DND-41 (cell line): ENCODE data around the gene CES3.

Source experiments
- EZH2 ChIP-seq: IDR thresholded peaks from 3 replicates; pipeline ENCODE4 v1.6.1; 2012; ENCODE audit warnings: borderline replicate concordance, low read depth, mild to moderate bottlenecking, moderate library complexity, low read length, inconsistent platforms; ENCODE audit not compliant: severe bottlenecking
- TF ChIP-seq, protein P1 (sequence below): IDR thresholded peaks from 2 replicates; pipeline ENCODE4 v1.5.1; 2012; ENCODE audit warnings: borderline replicate concordance, low read length, moderate library complexity, mild to moderate bottlenecking; ENCODE audit not compliant: poor library complexity, severe bottlenecking; ENCODE audit errors: extremely low read depth

- TF ChIP-seq, protein P1, sequence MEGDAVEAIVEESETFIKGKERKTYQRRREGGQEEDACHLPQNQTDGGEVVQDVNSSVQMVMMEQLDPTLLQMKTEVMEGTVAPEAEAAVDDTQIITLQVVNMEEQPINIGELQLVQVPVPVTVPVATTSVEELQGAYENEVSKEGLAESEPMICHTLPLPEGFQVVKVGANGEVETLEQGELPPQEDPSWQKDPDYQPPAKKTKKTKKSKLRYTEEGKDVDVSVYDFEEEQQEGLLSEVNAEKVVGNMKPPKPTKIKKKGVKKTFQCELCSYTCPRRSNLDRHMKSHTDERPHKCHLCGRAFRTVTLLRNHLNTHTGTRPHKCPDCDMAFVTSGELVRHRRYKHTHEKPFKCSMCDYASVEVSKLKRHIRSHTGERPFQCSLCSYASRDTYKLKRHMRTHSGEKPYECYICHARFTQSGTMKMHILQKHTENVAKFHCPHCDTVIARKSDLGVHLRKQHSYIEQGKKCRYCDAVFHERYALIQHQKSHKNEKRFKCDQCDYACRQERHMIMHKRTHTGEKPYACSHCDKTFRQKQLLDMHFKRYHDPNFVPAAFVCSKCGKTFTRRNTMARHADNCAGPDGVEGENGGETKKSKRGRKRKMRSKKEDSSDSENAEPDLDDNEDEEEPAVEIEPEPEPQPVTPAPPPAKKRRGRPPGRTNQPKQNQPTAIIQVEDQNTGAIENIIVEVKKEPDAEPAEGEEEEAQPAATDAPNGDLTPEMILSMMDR: no peak
- TF ChIP-seq EZH2: no peak
These were observed 44.5 kb upstream of the CES3 start for GRCh38 chr16:66916518-66916917.
